Osteoblast (primary cell): ENCODE results near the gene SCCPDH. TPM values are rescaled to one million over a fixed set of nuclear protein-coding genes. Genes with fewer than 3 reads are reported as not detected.

ENCODE experiments used
- DNase-seq: peaks from one replicate; pipeline ENCODE4 v3.0.0; 2011; ENCODE audit warnings: low spot score, mixed read lengths; ENCODE audit not compliant: insufficient read length; ENCODE audit errors: missing footprints
- H2AFZ ChIP-seq: 2 replicates; pipeline ENCODE4 v1.6.0; 2011; ENCODE audit warnings: mild to moderate bottlenecking, low read length
- H3K27ac ChIP-seq: 2 replicates; pipeline ENCODE4 v1.5.1; 2011; ENCODE audit warnings: mild to moderate bottlenecking, low read depth, low read length, moderate library complexity
- H3K27me3 ChIP-seq: 2 replicates; pipeline ENCODE4 v1.6.0; 2012; ENCODE audit warnings: mild to moderate bottlenecking, control low read depth, inconsistent platforms, low read length, moderate library complexity; ENCODE audit not compliant: insufficient read depth
- H3K36me3 ChIP-seq: 2 replicates; pipeline ENCODE4 v1.5.1; 2011; ENCODE audit warnings: mild to moderate bottlenecking, low read length, control low read depth, moderate library complexity; ENCODE audit not compliant: insufficient read depth
- H3K4me1 ChIP-seq: 2 replicates; pipeline ENCODE4 v1.5.1; 2011; ENCODE audit warnings: mild to moderate bottlenecking, low read length, control low read depth, moderate library complexity; ENCODE audit not compliant: insufficient read depth
- H3K4me2 ChIP-seq: 2 replicates; pipeline ENCODE4 v1.6.0; 2011; ENCODE audit warnings: mild to moderate bottlenecking, low read length; ENCODE audit not compliant: insufficient read depth
- H3K4me3 ChIP-seq: fragments of 200-600 bp; sonication (generic); 3 replicates; pipeline ENCODE4 v1.5.1; 2012; ENCODE audit warnings: mild to moderate bottlenecking, low read length, inconsistent platforms; ENCODE audit not compliant: insufficient read depth
- H3K79me2 ChIP-seq: 2 replicates; pipeline ENCODE4 v1.6.0; 2012; ENCODE audit warnings: mild to moderate bottlenecking, low read length, control low read depth, inconsistent platforms; ENCODE audit not compliant: insufficient read depth
- H3K9me3 ChIP-seq: 2 replicates; pipeline ENCODE4 v1.5.1; 2011; ENCODE audit warnings: low read depth, low read length, control low read depth
- H4K20me1 ChIP-seq: 2 replicates; pipeline ENCODE4 v1.6.0; 2012; ENCODE audit warnings: mild to moderate bottlenecking, low read length, control low read depth; ENCODE audit not compliant: insufficient read depth
- total RNA-seq: library from RNA; depleted of rRNA; stranded (reverse); fragments of >200 nt; gene quantifications from 2 replicates; pipeline ENCODE4 v1.2.3, GENCODE V29; 2012
- TF ChIP-seq, protein P1 (sequence below): IDR thresholded peaks from 2 replicates; pipeline ENCODE4 v1.5.1; 2011; ENCODE audit warnings: mild to moderate bottlenecking, low read depth, low read length, moderate library complexity; ENCODE audit errors: extremely low read depth

Gene SCCPDH
- total RNA-seq, 1 donor, result 49.9 TPM

DNA sequence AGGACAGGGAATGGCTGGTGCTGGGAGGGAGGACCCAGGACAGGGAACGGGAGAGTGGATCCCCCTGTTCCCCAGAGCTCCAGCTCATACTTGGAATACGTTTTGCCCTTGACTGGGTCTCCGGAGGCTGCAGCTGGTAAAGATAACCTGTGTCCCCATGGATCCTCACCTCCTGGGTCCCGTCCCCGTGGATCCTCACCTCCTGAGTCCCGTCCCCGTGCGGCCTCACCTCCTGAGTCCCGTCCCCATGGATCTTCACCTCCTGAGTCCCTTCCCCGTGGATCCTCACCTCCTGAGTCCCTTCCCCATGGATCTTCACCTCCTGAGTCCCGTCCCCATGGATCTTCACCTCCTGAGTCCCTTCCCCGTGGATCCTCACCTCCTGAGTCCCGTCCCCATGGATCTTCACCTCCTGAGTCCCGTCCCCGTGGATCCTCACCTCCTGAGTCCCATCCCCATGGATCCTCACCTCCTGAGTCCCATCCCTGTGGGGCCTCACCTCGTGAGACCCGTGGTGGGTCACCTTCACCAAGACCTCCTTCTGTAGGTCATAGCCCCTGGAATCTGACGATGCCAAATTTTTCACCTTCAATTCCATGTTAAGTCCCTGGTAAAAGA, 61.4 kb downstream of the SCCPDH start:
- Histone ChIP-seq H3K79me2 (no peaks in the 10 kb centered on the region), H3K27me3 (no peaks in the 10 kb centered on the region), H2AFZ (no peak overlapping the region), H3K9me3 (no peaks in the 10 kb centered on the region), H3K36me3 (no peaks in the 10 kb centered on the region), H3K4me1 (peaks cover 24% of the 10 kb centered on the region), H3K4me3 (peak overlapping the region; percentile 49), H3K27ac (no peak overlapping the region), H3K4me2 (peak overlapping the region; percentile 83), H4K20me1 (peaks cover 6% of the 10 kb centered on the region)
- no peak for DNase-seq
- TF ChIP-seq, protein P1, sequence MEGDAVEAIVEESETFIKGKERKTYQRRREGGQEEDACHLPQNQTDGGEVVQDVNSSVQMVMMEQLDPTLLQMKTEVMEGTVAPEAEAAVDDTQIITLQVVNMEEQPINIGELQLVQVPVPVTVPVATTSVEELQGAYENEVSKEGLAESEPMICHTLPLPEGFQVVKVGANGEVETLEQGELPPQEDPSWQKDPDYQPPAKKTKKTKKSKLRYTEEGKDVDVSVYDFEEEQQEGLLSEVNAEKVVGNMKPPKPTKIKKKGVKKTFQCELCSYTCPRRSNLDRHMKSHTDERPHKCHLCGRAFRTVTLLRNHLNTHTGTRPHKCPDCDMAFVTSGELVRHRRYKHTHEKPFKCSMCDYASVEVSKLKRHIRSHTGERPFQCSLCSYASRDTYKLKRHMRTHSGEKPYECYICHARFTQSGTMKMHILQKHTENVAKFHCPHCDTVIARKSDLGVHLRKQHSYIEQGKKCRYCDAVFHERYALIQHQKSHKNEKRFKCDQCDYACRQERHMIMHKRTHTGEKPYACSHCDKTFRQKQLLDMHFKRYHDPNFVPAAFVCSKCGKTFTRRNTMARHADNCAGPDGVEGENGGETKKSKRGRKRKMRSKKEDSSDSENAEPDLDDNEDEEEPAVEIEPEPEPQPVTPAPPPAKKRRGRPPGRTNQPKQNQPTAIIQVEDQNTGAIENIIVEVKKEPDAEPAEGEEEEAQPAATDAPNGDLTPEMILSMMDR, result no peak

DNA sequence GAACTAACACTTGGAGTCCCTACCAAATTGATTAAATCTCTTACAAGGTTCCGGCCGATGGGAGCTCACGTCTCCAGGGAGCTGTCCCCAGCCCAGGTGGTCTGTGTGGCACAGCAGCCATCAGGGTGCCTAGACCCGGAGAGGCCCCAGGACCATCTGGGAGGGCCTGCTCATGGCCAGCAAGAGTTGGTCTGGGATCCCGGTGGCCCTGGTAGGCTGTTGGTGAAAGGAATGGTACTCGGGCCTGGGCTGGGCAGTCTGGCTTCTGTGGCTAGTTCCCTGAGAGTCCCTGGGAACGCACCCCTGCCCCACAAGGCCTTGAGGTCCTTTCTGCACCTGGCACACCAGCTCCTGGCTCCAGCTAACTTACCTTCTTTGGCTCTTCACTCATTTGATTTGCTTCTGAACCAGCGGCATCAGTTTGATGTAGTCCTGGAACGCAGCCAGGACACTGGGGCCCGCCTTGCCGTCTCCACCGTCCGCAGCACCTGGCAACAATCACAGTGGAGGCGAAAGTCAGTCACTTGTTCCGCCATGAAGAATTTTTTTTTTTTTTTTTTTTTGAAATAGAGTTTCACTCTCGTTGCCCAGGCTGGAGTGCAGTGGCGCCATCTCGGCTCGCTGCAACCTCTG, 62.5 kb downstream of the SCCPDH start:
- H3K27ac ChIP-seq, result no peak overlapping the region
- H3K4me2 ChIP-seq, result no peak overlapping the region
- no peak for DNase-seq
- no peaks in the 10 kb centered on the region for H3K9me3 ChIP-seq
- TF ChIP-seq, protein P1, result no peak
- no peak overlapping the region for H2AFZ ChIP-seq
- H3K36me3 ChIP-seq, result no peaks in the 10 kb centered on the region
- no peaks in the 10 kb centered on the region for H3K27me3 ChIP-seq
- peaks cover 6% of the 10 kb centered on the region for H4K20me1 ChIP-seq
- no peaks in the 10 kb centered on the region for H3K79me2 ChIP-seq
- H3K4me3 ChIP-seq, result no peak overlapping the region
- peaks cover 21% of the 10 kb centered on the region for H3K4me1 ChIP-seq

DNA sequence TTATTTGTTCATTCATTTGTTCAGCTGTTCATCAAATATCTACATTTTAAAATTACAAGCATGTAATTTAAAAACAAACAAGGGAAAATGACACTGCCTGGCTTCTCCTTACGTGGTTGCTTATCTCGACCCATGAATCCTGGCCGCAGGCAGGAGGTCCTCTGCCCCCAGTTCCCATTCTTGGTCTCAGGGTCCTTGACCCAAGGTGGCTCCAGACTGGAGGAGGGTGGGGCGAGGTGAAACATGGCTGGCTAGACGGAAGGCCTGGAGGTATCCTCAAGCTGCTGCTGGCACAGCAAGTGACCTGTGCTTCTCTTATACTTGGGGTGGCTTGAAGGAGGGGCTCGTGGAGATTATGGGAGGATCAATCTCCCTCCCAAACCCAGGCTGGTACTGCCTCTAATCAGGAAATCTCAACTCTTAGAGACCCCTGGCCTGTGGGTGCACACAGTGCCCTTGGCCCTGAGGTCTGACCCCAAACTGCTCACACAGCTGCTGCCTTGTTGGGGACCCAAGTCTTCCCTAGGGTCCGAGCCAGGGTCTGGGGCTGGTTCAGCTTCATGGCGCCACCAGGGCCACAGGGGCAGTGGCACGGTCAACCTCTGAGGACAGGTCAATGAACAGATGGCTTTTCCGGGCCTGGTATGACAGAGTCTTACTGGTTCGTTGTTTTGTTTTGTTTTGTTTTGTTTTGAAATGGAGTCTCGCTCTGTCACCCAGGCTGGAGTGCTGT, 63.7 kb downstream of the SCCPDH start:
- H3K27me3 ChIP-seq, result no peaks in the 10 kb centered on the region
- H3K4me2 ChIP-seq, result no peak overlapping the region
- H3K27ac ChIP-seq, result no peak overlapping the region
- no peaks in the 10 kb centered on the region for H3K9me3 ChIP-seq
- H3K4me3 ChIP-seq, result no peak overlapping the region
- H3K36me3 ChIP-seq, result no peaks in the 10 kb centered on the region
- H4K20me1 ChIP-seq, result peaks cover 3% of the 10 kb centered on the region
- DNase-seq, result no peak
- no peak overlapping the region for H2AFZ ChIP-seq
- TF ChIP-seq, protein P1, result no peak
- no peaks in the 10 kb centered on the region for H3K79me2 ChIP-seq
- H3K4me1 ChIP-seq, result peaks cover 11% of the 10 kb centered on the region

DNA sequence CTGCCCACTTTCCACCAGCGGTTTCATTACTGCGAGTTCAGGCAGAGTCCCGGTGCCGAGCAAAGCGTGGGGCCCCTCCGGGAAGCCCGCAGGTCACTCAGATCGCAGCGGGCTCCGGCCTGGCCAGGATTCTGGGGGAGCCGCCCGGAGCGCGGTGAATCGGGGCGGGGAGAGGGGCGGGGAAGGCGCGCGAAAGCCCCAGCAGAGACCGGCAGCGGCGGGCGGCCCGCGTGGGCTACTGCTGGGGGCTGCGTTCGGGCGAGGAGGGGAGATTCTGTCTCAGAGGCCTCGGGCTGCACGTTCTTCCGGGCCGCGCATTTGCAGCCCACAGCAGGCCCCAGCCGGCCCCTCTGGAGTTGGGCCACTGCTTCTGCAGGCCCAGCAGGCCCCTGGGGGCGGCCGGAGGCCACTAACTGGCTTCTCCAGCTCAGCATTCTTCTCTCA, 64.7 kb downstream of the SCCPDH start:
- DNase-seq, result peak; percentile 91
- H3K4me2 ChIP-seq, result peak overlapping the region; percentile 67
- peaks cover 11% of the 10 kb centered on the region for H3K4me1 ChIP-seq
- peak overlapping the region; percentile 55 for H3K4me3 ChIP-seq
- TF ChIP-seq, protein P1, result no peak
- no peaks in the 10 kb centered on the region for H3K27me3 ChIP-seq
- peak overlapping the region; percentile 37 for H2AFZ ChIP-seq
- H4K20me1 ChIP-seq, result peaks cover 3% of the 10 kb centered on the region
- no peak overlapping the region for H3K27ac ChIP-seq
- H3K79me2 ChIP-seq, result no peaks in the 10 kb centered on the region
- no peaks in the 10 kb centered on the region for H3K9me3 ChIP-seq
- no peaks in the 10 kb centered on the region for H3K36me3 ChIP-seq
